ENCODE measurements around the gene EIF5. TPM values are rescaled to one million over a fixed set of nuclear protein-coding genes. Genes with fewer than 3 reads are reported as not detected.

Gene EIF5
- total and polyA plus RNA-seq, 4 donors, result 121 to 435 (median 192) TPM

DNA sequence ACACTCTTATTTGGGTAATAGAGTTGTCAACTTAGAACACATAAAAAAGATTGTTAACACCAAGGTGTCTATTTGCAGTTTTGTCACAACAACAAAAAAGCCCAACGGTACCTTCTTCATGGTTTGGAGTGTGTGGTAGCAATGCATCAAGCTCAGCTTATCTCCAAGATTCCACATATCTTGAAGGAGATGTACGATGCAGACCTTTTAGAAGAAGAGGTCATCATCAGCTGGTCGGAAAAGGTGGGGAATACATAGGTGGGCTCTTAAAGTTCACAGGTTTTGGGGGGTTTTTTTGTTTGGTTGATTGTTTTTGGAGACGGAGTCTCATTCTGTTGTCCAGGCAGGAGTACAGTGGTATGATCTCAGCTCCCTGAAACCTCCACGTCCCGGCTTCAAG is 5.5 kb downstream of the EIF5 start:
- peaks cover 1 to 66% (median 57%) of the 10 kb centered on the region in 4 donors for H3K4me1 ChIP-seq (ENCODE audit: control insufficient read depth in 4 of 4, insufficient read depth in 4 of 4, low read length in 3 of 4)
- H3K9me3 ChIP-seq (ENCODE audit: control insufficient read depth in 4 of 4, low read length in 3 of 4), result no peaks in the 10 kb centered on the region
- WGBS, result 92% methylated on average over 6 of the region's 6 CpGs
- H3K27ac ChIP-seq (ENCODE audit: low read depth in 1 of 2, low read length in 2 of 2), result no peak overlapping the region
- H3K36me3 ChIP-seq (ENCODE audit: control insufficient read depth in 4 of 4, insufficient read depth in 3 of 4, low read depth in 1 of 4, low read length in 3 of 4), result peaks cover 24 to 93% (median 85%) of the 10 kb centered on the region in 4 donors
- TF ChIP-seq, protein P1, sequence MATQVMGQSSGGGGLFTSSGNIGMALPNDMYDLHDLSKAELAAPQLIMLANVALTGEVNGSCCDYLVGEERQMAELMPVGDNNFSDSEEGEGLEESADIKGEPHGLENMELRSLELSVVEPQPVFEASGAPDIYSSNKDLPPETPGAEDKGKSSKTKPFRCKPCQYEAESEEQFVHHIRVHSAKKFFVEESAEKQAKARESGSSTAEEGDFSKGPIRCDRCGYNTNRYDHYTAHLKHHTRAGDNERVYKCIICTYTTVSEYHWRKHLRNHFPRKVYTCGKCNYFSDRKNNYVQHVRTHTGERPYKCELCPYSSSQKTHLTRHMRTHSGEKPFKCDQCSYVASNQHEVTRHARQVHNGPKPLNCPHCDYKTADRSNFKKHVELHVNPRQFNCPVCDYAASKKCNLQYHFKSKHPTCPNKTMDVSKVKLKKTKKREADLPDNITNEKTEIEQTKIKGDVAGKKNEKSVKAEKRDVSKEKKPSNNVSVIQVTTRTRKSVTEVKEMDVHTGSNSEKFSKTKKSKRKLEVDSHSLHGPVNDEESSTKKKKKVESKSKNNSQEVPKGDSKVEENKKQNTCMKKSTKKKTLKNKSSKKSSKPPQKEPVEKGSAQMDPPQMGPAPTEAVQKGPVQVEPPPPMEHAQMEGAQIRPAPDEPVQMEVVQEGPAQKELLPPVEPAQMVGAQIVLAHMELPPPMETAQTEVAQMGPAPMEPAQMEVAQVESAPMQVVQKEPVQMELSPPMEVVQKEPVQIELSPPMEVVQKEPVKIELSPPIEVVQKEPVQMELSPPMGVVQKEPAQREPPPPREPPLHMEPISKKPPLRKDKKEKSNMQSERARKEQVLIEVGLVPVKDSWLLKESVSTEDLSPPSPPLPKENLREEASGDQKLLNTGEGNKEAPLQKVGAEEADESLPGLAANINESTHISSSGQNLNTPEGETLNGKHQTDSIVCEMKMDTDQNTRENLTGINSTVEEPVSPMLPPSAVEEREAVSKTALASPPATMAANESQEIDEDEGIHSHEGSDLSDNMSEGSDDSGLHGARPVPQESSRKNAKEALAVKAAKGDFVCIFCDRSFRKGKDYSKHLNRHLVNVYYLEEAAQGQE (IDR thresholded peaks at IDR 0.05), result no peak
- TF ChIP-seq SP1 (IDR thresholded peaks at IDR 0.05), result no peak
- TF ChIP-seq, protein P2, sequence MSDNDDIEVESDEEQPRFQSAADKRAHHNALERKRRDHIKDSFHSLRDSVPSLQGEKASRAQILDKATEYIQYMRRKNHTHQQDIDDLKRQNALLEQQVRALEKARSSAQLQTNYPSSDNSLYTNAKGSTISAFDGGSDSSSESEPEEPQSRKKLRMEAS (IDR thresholded peaks at IDR 0.05), result no peak
- no peak for TF ChIP-seq RAD21 (IDR thresholded peaks at IDR 0.05)
- TF ChIP-seq TAF1 (conservative IDR thresholded peaks at IDR 0.05), result no peak
- TF ChIP-seq NR2F2 (IDR thresholded peaks at IDR 0.05), result no peak
- TF ChIP-seq EGR1 (IDR thresholded peaks at IDR 0.05; ENCODE audit: low read depth in 2 of 2), result no peak
- H3K9ac ChIP-seq (ENCODE audit: low read depth in 1 of 2, low read length in 2 of 2), result no peak overlapping the region
- H3K27me3 ChIP-seq (ENCODE audit: control insufficient read depth in 4 of 4, insufficient read depth in 4 of 4, low read length in 3 of 4), result no peaks in the 10 kb centered on the region
- no peak for DNase-seq (ENCODE audit: low spot score)
- H3K4me3 ChIP-seq (ENCODE audit: low read depth in 1 of 3, low read length in 3 of 3), result no peak overlapping the region

DNA sequence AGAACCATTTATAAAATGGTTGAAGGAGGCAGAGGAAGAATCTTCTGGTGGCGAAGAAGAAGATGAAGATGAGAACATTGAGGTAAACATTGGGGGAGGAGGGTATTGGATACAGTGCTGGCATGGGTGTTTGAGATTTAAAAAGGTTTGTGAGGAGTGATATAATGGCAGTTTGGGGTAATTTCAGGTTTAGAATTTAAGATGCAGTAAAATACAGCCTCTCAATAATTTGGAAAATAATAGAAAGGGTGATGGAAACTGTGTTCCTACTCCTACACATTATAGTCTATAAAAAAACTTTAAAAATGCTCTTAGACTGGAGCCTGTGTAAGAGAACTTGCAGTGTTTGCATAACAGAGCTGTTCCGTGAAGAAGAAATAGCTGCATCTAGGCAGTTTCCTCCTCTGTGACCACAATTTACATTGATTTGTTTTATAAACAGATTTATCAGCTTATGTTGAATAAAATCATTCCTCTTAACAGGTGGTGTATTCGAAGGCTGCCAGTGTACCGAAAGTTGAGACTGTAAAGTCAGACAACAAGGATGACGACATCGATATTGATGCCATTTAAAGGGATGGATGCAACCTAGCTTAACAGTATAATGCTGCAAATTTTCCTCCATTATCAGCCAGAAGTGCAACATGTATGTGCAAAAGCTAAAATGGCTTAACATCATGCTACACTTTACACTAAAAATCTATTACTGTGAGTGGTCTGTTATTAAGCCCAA is 6.6 kb downstream of the EIF5 start:
- no peak overlapping the region for H3K9ac ChIP-seq (ENCODE audit: low read depth in 1 of 2, low read length in 2 of 2)
- no peak for DNase-seq (ENCODE audit: low spot score)
- no peaks in the 10 kb centered on the region for H3K27me3 ChIP-seq (ENCODE audit: control insufficient read depth in 4 of 4, insufficient read depth in 4 of 4, low read length in 3 of 4)
- TF ChIP-seq FOXA2 (IDR thresholded peaks at IDR 0.05) (no peak), EGR1 (IDR thresholded peaks at IDR 0.05; ENCODE audit: low read depth in 2 of 2) (no peak)
- H3K9me3 ChIP-seq (ENCODE audit: control insufficient read depth in 4 of 4, low read length in 3 of 4), result no peaks in the 10 kb centered on the region
- no peak overlapping the region for H3K4me3 ChIP-seq (ENCODE audit: low read depth in 1 of 3, low read length in 3 of 3)
- H3K27ac ChIP-seq (ENCODE audit: low read depth in 1 of 2, low read length in 2 of 2), result no peak overlapping the region
- H3K36me3 ChIP-seq (ENCODE audit: control insufficient read depth in 4 of 4, insufficient read depth in 3 of 4, low read depth in 1 of 4, low read length in 3 of 4), result peaks cover 24 to 90% (median 85%) of the 10 kb centered on the region in 4 donors
- peaks cover 1 to 62% (median 54%) of the 10 kb centered on the region in 4 donors for H3K4me1 ChIP-seq (ENCODE audit: control insufficient read depth in 4 of 4, insufficient read depth in 4 of 4, low read length in 3 of 4)
- WGBS, result 73% methylated on average over 6 of the region's 6 CpGs

DNA sequence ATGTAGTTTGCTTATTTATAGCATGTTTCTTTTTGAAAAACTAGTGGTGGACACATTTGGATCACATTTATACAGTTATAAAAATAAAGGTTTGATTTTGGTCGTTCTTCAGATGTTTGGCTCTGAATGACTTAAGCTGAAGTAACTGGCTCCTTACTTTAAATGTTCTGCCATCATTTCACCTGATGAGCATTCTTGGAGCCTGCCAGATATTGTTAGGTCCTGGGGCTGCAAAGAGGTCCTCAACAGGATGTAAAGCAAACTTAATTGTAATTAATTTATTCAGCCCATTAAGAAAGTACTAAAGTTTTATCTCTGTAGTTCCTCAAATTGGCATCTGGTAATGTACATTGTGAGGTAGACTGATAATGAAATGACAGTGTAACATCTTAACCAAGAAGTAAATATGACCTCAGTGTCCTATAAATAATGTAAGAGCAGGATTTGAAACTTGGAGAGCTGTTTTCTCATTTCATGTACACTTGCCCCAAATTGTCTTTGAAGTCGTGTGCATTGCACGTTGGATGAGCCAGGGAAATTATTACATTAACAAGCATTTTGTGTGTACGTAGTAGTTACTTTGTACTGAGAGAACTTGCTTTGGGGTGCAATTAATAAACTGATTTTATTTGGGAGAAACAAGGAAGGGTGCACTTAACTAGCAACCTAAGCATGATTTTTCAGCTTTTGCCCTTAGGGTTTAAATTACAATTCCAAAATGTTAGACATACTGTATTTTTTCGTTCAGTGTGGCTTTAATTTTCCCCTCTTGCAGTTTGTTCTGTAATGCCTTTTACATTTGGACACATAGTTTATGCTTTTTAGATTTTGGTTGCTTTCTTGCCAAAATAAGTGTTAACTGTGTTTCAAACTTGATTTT is 7.5 kb downstream of the EIF5 start:
- peaks cover 24 to 83% (median 78%) of the 10 kb centered on the region in 4 donors for H3K36me3 ChIP-seq (ENCODE audit: control insufficient read depth in 4 of 4, insufficient read depth in 3 of 4, low read depth in 1 of 4, low read length in 3 of 4)
- H3K27me3 ChIP-seq (ENCODE audit: control insufficient read depth in 4 of 4, insufficient read depth in 4 of 4, low read length in 3 of 4), result no peaks in the 10 kb centered on the region
- 75% methylated on average over 5 of the region's 5 CpGs for WGBS
- no peak for DNase-seq (ENCODE audit: low spot score)
- H3K9ac ChIP-seq (ENCODE audit: low read depth in 1 of 2, low read length in 2 of 2), result no peak overlapping the region
- no peak overlapping the region for H3K27ac ChIP-seq (ENCODE audit: low read depth in 1 of 2, low read length in 2 of 2)
- peaks cover 0 to 54% (median 47%) of the 10 kb centered on the region in 4 donors for H3K4me1 ChIP-seq (ENCODE audit: control insufficient read depth in 4 of 4, insufficient read depth in 4 of 4, low read length in 3 of 4)
- H3K9me3 ChIP-seq (ENCODE audit: control insufficient read depth in 4 of 4, low read length in 3 of 4), result no peaks in the 10 kb centered on the region
- TF ChIP-seq JUND (IDR thresholded peaks at IDR 0.05) (no peak), FOXA2 (IDR thresholded peaks at IDR 0.05) (no peak), FOXA1 (IDR thresholded peaks at IDR 0.05) (no peak), TAF1 (conservative IDR thresholded peaks at IDR 0.05) (no peak)
- TF ChIP-seq, protein P2 (IDR thresholded peaks at IDR 0.05), result no peak
- TF ChIP-seq, protein P3, sequence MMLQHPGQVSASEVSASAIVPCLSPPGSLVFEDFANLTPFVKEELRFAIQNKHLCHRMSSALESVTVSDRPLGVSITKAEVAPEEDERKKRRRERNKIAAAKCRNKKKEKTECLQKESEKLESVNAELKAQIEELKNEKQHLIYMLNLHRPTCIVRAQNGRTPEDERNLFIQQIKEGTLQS (IDR thresholded peaks at IDR 0.05), result no peak
- no peak overlapping the region for H3K4me3 ChIP-seq (ENCODE audit: low read depth in 1 of 3, low read length in 3 of 3)

Data from liver (tissue), 9 donors.